Activated effector memory CD4-positive, alpha-beta T cell treated with Interleukin-2 at 50 U/mL for 16 hours (primary cell): Measurements from ENCODE around the gene RNF220.
"Not testable (repeated sequence)": the region's sequence is repeated elsewhere in the genome, so short reads cannot be mapped to it uniquely, and the experiment has no call there.

Source experiments
- DNase-seq: peaks from one replicate; pipeline ENCODE4 v3.0.0-alpha.2; 2020

Gene RNF220

GRCh38 chr1:44497422-44498170 is 92.5 kb downstream of the RNF220 start:
- no peak for DNase-seq

GRCh38 chr1:44499306-44499705 is 94.3 kb downstream of the RNF220 start:
- no peak for DNase-seq

DNA sequence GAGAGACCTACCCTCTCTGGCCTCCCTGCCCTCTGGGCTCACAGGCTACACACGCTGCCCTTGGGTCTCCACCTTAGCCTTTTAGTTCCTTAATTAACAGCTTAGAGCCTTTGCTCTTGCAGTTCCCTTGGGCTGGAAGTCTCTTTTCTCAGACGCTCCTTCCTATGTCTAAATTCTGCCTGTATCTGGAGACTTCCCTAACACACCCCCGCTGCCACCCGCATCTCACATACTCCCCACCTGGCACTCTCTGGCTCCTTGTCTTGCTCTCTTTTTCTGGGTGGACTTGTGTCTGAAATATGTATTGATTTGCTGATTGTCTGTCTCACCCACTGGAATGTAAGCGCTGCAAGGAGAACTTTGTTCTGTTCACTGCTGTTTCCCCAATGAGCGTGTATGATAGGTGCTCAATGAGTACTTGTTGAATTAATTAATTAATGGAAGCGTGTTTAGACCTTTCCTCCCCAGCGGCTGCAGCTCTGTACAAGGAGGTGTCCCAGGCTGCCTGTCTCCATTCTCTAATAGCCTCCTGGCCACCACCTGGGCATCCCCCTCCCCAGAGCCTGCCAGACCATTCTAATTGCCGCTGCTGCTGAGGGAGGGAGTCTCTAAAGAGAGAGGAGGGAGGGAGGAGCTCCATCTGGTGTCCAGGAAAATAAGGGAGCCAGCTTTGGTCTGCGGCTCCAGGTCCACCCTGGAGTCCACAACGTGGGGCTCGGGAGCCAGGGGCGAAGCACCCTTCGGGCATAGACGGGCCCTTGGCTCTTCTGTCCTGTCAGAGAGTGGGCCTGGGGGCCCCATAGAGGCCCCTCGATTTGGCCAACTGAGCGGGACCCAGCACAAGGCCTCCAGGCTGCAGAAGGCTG is 95.4 kb downstream of the RNF220 start:
- DNase-seq = no peak

- no peak for DNase-seq
These were observed 96.2 kb downstream of the RNF220 start for GRCh38 chr1:44501047-44501890.

- not testable (repeated sequence) for DNase-seq
These were observed 97.8 kb downstream of the RNF220 start for GRCh38 chr1:44502823-44503222.

DNA sequence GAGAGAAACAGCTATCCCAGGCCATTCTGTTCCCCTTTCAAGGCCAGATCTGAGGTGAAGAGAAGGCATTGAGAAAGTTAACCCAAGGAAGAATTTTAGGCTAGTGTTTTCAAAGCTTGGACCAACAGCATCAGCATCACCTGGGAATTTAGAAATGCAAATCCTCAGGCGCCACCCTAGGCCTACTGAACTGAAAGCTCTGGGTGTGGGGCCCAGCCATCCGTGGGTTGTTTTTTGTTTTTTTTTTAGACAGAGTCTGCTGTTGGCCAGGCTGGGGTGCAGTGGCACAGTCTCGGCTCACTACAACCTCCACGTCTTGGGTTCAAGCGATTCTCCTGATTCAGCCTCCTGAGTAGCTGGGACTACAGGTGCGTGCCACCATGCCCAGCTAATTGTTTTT is 98.6 kb downstream of the RNF220 start:
- no peak for DNase-seq

GRCh38 chr1:44505210-44505993 is 100.3 kb downstream of the RNF220 start:
- no peak for DNase-seq

DNA sequence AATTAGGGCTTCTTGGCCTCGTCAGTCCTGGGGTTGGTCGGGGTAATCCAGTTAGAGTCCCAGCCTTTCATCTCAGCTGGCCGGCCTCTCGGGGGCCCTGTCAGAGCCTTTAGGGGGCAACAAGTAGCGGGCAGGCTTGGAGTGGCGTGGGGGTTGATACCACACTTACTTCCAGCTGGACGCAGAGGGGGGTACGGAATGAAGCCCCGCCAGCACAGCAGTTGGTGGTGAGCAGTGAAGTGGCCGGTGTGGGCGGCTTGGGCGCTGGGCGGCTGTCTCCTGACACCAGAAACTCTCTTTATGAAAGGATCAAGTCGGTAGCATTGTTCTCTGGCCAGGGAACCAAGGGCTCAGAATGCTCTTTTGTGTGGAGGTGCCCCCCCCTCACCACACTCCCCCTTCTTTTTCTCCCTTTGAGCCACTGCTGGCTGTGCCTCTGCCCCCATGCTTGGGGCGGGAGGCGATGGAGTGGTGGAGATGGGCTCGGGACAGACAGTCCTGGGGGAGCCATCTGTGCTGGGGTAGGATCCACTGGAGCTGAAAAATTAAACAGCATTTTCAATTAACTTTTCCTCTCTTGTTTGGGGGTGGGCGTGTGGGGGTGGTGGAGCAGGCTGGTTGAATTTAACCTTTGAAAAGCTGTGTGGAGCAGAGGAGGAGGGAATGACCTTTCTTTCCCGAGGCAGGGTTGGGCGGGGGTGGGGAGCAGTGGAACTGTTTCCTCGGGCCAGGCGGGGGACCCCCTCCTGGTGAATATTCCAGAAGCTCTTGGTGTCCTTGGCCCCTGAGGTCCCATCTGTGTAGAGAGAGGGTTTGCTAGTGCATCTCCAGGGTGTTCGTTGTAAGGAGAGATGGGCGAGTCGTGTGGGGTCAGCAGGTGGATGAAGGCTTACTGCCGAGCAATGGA is 102.7 kb downstream of the RNF220 start:
- no peak for DNase-seq

GRCh38 chr1:44508397-44508745 is 103.3 kb downstream of the RNF220 start:
- DNase-seq = no peak

GRCh38 chr1:44511363-44511762 is 106.3 kb downstream of the RNF220 start:
- DNase-seq = no peak

DNA sequence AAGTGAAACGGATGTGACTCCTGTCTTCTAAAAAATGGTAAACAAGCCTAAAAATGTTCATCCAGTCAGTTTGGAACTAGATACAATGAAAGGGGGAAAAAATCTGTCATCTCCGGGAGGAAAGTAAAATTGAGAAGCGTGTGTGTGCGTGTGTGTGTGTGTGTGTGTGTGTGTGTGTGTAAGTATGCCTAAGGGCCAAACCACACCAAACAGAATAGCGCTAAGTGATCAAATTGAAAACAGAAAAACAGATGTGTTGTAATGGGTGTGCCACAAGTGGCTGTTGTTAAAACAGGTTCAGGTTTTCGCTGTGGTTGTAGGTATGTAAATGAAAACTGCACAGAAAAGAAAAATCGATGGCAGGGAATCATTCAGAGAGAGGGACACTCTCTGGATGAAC is 106.7 kb downstream of the RNF220 start:
- DNase-seq = no peak

DNA sequence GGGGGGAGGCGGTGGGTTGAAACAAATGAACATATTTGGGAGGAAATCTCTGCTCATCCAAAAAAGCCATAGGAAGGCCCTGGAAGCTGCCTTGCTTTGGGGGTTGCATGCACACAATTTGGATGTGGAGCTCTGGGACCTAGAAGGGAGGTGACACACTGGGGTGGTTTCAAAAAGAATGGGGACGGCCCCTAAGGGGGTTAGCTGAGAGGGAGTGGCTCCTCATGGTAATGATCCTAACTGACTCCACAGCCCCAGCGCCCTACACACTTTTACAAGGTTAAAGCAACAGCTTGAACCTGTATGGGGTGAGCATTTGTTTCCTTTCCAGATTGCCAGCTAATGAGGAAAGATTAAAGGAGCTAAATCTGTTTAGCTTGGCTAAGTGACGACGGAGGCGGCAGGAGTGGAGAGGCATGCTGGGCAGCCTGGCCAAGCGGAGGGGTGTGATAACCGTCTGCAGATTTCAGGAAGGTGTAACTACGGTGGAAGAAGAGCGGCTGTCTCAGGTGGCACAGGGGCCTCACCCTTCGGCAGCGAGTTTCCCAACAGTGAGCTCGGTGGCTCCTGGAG is 107.3 kb downstream of the RNF220 start:
- DNase-seq = no peak

DNA sequence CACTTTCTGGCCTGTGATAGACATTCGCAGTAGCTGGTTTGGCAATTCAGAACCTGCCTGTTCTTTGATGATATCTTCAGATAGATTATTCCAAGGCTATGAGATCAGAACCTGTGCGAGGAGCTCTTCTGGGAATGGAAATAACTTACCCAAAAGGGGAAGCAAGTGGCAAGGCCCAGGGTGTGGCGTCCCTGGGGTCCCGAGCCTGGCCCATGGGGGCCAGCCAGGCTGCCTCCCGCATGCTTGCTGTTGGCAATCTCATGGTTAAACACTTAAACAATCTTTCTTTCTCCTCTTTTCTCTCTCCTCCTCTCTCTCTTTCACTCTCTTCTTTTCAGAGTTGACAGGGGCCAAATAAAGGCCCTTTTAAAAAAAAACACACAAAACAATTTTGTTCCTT is 108.1 kb downstream of the RNF220 start:
- DNase-seq = no peak

- DNase-seq = no peak
These were observed 109.6 kb downstream of the RNF220 start for GRCh38 chr1:44514673-44515072.

GRCh38 chr1:44515416-44515815 is 110.4 kb downstream of the RNF220 start:
- no peak for DNase-seq

DNA sequence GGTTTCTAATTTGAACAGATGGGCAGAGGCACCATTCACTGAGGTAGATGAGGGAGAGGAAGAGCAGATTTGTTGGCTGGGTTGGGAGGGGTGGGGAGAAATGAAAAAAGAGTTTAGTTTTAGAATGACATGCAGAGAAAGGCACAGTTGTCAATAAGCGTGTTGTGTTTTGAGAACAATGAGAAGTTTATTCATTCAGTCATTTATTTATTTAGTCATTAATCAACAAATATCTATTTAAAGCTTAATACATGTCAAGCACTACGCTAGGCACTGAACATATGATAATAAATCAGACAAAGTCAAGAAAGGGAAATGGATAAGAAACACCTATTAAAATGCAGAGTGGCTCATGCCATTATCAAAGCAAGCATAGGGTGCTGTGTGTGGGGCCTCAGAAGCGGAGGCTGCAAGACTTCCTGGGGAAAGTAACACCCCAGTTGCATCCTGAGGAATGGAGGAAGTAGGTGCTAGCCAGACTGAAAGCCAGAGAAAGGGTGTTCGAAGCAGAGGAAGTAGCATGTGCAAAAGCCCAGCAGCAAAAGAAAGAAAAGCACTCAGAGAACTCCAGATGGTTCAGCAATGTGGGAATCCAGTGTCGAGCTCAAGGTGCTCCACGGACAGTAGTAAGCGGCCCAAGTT is 114.1 kb downstream of the RNF220 start:
- no peak for DNase-seq

- DNase-seq = no peak
These were observed 116.5 kb downstream of the RNF220 start for GRCh38 chr1:44521378-44522080.

DNA sequence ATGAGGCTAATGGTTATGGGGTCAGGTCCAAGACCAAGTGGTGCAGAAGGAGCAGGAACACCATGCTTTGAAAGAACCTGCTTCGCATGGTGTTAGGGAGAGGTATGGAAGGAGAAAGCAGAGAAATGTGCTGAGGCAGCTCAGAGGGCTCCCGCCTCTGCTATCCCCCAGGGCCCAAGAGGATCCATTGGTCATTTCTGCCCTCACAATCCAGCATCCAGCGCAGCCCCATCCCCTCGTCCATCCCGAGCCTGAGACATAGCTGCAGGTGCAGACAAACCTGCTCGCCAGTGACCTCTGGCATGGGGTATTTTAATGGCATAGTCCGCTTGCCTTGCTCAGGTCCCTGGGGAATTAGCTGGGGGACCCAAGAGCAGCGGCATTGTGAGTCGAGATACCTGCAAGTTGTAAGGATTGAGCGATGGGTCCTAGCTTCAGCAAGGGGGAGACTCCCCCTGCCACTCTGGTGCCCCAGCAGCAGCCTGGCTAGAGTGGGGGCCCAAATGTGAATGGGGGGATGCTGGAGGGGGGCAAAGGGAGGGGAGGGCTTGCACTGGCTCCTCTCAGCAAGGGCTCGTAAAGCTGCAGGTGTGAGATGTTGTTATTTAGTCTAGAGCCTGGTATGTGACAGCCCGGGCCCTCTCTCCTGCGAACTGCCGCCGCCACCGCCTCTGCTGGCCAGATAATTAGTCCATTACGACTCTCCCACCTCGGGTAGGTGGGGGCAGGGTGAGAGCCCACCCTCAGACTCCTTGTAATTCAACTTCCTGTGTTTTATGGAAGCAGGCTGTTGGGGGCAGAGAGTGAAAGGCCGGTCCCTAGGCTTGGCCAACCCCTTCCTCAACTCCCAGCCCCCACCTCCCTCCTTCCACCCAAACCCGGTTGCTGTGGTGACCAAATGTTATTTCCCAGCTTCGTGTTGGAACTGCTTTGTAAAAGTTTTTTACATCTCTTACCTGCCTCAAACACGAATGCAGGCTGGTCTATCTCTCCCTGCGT is 118.8 kb downstream of the RNF220 start:
- no peak for DNase-seq
